ENCODE results near the gene TMEM214.

Gene TMEM214

DNA sequence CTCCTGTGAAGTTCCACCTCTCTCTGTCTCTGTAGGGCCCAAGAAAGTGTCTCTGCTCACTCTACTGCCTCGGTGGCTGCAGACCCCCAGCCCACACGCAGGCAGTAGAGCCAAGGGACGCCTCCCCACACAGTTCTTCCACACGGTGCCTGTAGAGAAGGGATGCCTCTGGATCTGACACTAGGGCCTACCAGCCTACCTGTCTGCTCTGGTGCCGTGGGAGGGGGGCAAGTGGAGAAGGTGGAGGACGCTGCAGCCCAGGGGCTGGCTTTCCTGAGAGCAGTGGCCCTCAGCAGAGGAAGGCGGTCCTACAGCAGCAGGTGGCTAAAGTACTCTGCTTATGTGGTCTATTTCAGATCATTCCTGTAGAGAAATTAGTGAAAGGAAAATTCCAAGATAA, 9.0 kb upstream of the TMEM214 start:
- Histone ChIP-seq H3K36me3 (ENCODE audit: control insufficient read depth, insufficient read depth, low read length) (peaks cover 7% of the 10 kb centered on the region), H3K27me3 (replicated peaks; ENCODE audit: control insufficient read depth, insufficient read depth, low read length, poor library complexity, severe bottlenecking) (no peaks in the 10 kb centered on the region), H3K9me3 (ENCODE audit: control insufficient read depth, low read length) (no peaks in the 10 kb centered on the region), H3K4me3 (ENCODE audit: insufficient read depth, low read depth, low read length, poor library complexity, severe bottlenecking) (no peak overlapping the region), H3K27ac (ENCODE audit: insufficient read depth, low read length, poor library complexity, severe bottlenecking) (no peak overlapping the region), H3K4me1 (ENCODE audit: control insufficient read depth, insufficient read depth, low read length, poor library complexity, severe bottlenecking) (no peaks in the 10 kb centered on the region)
- no peak for DNase-seq

DNA sequence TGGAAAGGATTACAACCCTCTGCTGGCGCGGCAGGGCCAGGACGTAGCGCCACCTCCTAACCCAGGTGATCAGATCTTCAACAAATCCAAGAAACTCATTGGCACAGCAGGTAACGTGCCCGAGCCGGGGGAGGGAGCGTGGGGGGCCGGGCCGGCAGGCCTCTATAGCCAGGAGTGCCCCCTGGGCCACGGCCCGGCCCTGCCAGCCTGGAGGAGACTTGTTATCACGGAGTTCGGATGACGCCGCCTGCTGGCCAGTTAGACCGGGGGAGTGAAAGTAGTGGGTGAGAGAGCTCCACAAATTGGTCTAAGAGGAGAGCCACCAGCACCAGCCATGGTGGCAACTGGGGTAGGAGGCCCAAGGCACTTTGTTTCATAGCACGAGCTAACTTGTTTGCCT, 8.6 kb upstream of the TMEM214 start:
- Histone ChIP-seq H3K27me3 (replicated peaks; ENCODE audit: control insufficient read depth, insufficient read depth, low read length, poor library complexity, severe bottlenecking) (no peaks in the 10 kb centered on the region), H3K4me3 (ENCODE audit: insufficient read depth, low read depth, low read length, poor library complexity, severe bottlenecking) (no peak overlapping the region), H3K36me3 (ENCODE audit: control insufficient read depth, insufficient read depth, low read length) (peaks cover 7% of the 10 kb centered on the region), H3K4me1 (ENCODE audit: control insufficient read depth, insufficient read depth, low read length, poor library complexity, severe bottlenecking) (no peaks in the 10 kb centered on the region), H3K9me3 (ENCODE audit: control insufficient read depth, low read length) (no peaks in the 10 kb centered on the region), H3K27ac (ENCODE audit: insufficient read depth, low read length, poor library complexity, severe bottlenecking) (no peak overlapping the region)
- DNase-seq, result no peak

DNA sequence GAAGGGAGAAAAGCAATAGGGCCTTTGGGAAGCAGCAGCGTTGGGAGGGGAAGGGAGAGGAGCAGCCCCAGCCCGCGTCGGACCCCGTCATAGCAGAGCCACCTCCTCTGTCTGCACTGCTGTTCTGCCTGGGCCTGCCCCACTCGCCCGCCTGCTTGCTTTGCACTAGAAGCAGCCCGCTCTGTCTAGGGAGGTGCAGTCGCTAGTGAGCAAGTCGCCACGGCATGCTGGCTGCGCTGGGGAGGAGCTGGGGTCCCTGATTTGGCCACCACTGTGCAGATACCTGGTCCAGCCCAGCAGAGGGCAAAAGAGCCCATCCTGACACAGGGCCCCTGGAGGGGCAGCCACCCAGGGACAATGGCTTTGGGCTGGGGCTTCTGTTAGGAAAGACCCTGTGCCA, 8.0 kb upstream of the TMEM214 start:
- H3K27ac ChIP-seq (ENCODE audit: insufficient read depth, low read length, poor library complexity, severe bottlenecking), result no peak overlapping the region
- H3K4me3 ChIP-seq (ENCODE audit: insufficient read depth, low read depth, low read length, poor library complexity, severe bottlenecking), result no peak overlapping the region
- no peaks in the 10 kb centered on the region for H3K9me3 ChIP-seq (ENCODE audit: control insufficient read depth, low read length)
- peaks cover 7% of the 10 kb centered on the region for H3K36me3 ChIP-seq (ENCODE audit: control insufficient read depth, insufficient read depth, low read length)
- no peaks in the 10 kb centered on the region for H3K27me3 ChIP-seq (replicated peaks; ENCODE audit: control insufficient read depth, insufficient read depth, low read length, poor library complexity, severe bottlenecking)
- DNase-seq, result no peak
- H3K4me1 ChIP-seq (ENCODE audit: control insufficient read depth, insufficient read depth, low read length, poor library complexity, severe bottlenecking), result no peaks in the 10 kb centered on the region

DNA sequence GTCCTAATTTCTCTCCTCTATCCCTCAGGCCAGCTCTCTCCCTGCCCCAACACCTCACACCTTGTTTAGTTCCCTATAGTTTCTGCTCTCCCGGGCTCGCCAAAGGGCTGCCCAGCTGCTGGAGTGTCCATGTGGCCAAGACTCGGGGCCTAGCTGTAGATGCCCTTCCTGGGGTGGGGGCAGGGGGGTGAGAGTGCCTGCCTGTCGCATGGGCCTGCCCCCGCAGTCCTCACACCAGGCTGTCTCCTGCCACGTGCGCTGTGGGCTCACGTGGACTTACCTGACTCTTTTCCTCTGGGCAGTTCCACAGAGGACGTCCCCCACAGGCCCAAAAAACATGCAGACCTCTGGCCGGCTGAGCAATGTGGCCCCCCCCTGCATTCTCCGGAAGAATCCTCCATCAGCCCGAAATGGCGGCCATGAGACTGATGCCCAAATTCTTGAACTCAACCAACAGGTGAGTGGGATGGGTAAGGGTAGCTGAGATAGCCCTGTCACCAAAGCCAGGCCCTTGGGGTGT, 7.4 kb upstream of the TMEM214 start:
- Histone ChIP-seq H3K4me1 (ENCODE audit: control insufficient read depth, insufficient read depth, low read length, poor library complexity, severe bottlenecking) (no peaks in the 10 kb centered on the region), H3K4me3 (ENCODE audit: insufficient read depth, low read depth, low read length, poor library complexity, severe bottlenecking) (no peak overlapping the region), H3K27ac (ENCODE audit: insufficient read depth, low read length, poor library complexity, severe bottlenecking) (no peak overlapping the region), H3K9me3 (ENCODE audit: control insufficient read depth, low read length) (no peaks in the 10 kb centered on the region), H3K36me3 (ENCODE audit: control insufficient read depth, insufficient read depth, low read length) (peaks cover 7% of the 10 kb centered on the region), H3K27me3 (replicated peaks; ENCODE audit: control insufficient read depth, insufficient read depth, low read length, poor library complexity, severe bottlenecking) (no peaks in the 10 kb centered on the region)
- no peak for DNase-seq

DNA sequence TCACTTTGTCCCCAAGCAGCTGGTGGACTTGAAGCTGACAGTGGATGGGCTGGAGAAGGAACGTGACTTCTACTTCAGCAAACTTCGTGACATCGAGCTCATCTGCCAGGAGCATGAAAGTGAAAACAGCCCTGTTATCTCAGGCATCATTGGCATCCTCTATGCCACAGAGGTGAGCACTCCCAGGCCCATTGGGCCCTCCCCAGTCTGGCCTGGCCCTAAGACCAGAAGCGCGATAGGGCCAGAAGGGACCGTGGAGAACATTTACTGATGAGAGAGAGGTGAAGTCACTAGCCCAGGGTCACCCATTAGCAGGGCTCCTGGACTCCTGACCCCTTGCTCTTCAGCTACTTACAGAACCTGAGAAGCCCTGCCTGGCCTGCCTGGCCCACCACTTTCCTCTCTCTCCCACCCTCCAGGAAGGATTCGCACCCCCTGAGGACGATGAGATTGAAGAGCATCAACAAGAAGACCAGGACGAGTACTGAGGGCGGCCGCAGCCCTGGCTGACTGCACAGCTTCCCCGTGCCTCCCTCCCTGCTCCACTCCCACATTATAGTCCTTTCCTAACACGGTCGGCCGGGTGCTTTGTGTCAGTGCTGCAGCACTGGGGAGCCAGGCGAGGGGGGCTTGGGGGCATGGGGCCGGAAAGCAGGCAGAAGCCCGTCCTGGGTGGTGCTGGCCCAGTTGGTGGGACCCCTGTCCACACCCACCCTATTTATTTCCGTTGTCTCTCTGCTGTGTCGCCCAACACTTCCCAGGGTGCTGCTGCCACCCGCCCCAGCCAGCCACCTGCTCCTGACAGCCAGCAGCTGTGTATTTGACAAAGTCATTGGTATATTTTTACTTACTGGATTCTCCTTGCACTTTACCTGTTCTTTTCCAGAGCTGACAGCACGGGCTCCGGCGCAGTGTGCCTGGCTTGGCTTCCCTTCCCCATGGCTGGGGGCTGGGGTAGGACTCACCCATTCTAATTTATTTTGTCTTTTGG, 6.6 kb upstream of the TMEM214 start:
- H3K4me3 ChIP-seq (ENCODE audit: insufficient read depth, low read depth, low read length, poor library complexity, severe bottlenecking), result no peak overlapping the region
- no peak for DNase-seq
- peaks cover 7% of the 10 kb centered on the region for H3K36me3 ChIP-seq (ENCODE audit: control insufficient read depth, insufficient read depth, low read length)
- no peaks in the 10 kb centered on the region for H3K27me3 ChIP-seq (replicated peaks; ENCODE audit: control insufficient read depth, insufficient read depth, low read length, poor library complexity, severe bottlenecking)
- no peaks in the 10 kb centered on the region for H3K9me3 ChIP-seq (ENCODE audit: control insufficient read depth, low read length)
- no peak overlapping the region for H3K27ac ChIP-seq (ENCODE audit: insufficient read depth, low read length, poor library complexity, severe bottlenecking)
- H3K4me1 ChIP-seq (ENCODE audit: control insufficient read depth, insufficient read depth, low read length, poor library complexity, severe bottlenecking), result no peaks in the 10 kb centered on the region

DNA sequence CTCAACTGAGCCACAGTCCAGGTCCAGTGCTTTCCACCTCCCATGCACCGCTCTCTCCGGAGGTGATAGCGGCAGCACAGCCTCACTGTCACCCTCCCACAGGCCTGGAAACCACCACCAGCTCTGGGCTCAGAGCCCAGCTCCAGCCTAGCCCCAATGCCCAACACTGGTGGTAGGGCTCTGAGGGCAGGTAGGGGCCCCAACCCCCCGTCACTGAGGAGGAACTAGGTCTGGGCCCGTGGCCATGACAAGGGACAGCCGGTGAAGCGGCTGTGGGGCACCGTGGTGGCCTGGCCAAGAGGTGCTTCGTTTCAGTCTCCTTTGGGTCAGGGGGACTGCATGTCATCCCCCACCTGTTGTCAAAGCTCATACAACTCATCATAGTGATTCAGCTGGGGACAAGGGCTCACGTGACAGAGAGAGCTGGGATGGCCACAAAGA, 5.5 kb upstream of the TMEM214 start:
- Histone ChIP-seq H3K36me3 (ENCODE audit: control insufficient read depth, insufficient read depth, low read length) (peaks cover 7% of the 10 kb centered on the region), H3K27ac (ENCODE audit: insufficient read depth, low read length, poor library complexity, severe bottlenecking) (no peak overlapping the region), H3K4me1 (ENCODE audit: control insufficient read depth, insufficient read depth, low read length, poor library complexity, severe bottlenecking) (no peaks in the 10 kb centered on the region), H3K4me3 (ENCODE audit: insufficient read depth, low read depth, low read length, poor library complexity, severe bottlenecking) (no peak overlapping the region), H3K27me3 (replicated peaks; ENCODE audit: control insufficient read depth, insufficient read depth, low read length, poor library complexity, severe bottlenecking) (no peaks in the 10 kb centered on the region), H3K9me3 (ENCODE audit: control insufficient read depth, low read length) (no peaks in the 10 kb centered on the region)
- no peak for DNase-seq

DNA sequence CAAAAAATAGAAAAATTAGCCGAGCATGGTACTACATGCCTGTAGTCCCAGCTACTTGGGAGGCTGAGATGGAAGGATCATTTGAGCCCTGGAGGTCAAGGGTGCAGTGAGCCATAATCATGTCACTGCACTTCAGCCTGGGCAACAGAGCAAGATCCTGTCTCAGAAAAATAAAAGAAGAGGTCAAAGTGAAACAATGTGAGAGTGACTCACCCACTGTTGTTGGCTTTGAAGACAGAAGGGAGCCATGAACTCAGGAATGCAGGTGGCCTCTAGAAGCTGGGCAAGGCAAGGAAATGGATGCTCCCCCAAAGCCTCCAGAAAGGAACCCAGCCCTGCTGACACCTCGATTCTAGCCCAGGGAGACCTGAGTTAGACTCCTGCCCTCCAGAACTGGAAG, 3.7 kb upstream of the TMEM214 start:
- Histone ChIP-seq H3K4me1 (ENCODE audit: control insufficient read depth, insufficient read depth, low read length, poor library complexity, severe bottlenecking) (peaks cover 10% of the 10 kb centered on the region), H3K27me3 (replicated peaks; ENCODE audit: control insufficient read depth, insufficient read depth, low read length, poor library complexity, severe bottlenecking) (no peaks in the 10 kb centered on the region), H3K9me3 (ENCODE audit: control insufficient read depth, low read length) (no peaks in the 10 kb centered on the region), H3K36me3 (ENCODE audit: control insufficient read depth, insufficient read depth, low read length) (peaks cover 7% of the 10 kb centered on the region), H3K27ac (ENCODE audit: insufficient read depth, low read length, poor library complexity, severe bottlenecking) (no peak overlapping the region), H3K4me3 (ENCODE audit: insufficient read depth, low read depth, low read length, poor library complexity, severe bottlenecking) (no peak overlapping the region)
- DNase-seq, result no peak

DNA sequence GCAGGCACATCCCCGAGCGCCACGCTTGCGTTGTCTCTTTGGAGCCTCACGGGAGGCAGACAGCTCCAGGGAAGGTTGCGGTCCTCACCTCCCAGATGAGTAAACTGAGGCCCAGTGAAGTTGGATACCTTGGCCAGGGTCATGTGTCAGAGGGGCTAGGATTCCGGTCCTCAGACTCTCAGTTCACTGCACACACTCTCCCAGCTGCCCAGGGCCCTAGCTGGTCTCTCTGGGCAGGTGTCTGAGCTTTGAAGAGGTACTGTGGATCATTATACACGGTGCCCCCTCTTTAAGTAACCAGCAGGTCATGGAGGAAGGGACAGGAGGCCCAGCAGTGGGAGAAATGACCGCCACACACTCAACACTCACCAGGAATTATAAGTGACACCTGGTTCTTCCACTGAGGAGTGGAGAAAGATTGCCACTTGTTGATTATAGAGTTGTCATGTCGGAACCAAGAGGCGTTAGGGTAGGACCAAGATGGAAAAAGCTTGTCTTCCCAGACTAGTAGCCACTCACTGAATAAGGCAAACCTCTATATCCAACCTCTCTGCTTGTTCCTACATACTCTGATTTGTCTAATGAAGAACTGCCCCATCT, 588 bp downstream of the TMEM214 start:
- Histone ChIP-seq H3K27ac (ENCODE audit: insufficient read depth, low read length, poor library complexity, severe bottlenecking) (peak overlapping the region; percentile 78), H3K4me1 (ENCODE audit: control insufficient read depth, insufficient read depth, low read length, poor library complexity, severe bottlenecking) (peaks cover 14% of the 10 kb centered on the region), H3K27me3 (replicated peaks; ENCODE audit: control insufficient read depth, insufficient read depth, low read length, poor library complexity, severe bottlenecking) (no peaks in the 10 kb centered on the region), H3K4me3 (ENCODE audit: insufficient read depth, low read depth, low read length, poor library complexity, severe bottlenecking) (peak overlapping the region; percentile 80), H3K9me3 (ENCODE audit: control insufficient read depth, low read length) (no peaks in the 10 kb centered on the region), H3K36me3 (ENCODE audit: control insufficient read depth, insufficient read depth, low read length) (peaks cover 29% of the 10 kb centered on the region)
- DNase-seq, result no peak

DNA sequence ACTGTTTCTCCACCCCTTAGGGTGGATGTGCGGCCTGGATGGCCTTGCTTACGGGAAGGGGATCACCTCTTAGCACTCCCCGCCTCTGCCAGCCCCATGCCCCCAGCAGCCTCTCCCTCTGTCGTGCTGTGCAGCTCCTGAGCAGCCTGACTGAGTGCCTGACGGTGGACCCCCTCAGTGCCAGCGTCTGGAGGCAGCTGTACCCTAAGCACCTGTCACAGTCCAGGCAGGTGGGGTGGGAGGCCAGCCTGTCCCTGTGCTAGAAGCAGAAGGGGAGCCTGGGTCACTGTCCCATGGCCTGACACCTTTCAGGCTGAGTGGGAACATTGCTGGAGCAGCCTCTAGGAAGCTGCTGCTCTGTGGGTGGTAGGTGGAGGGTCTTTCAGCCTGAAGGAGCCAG, 5.2 kb downstream of the TMEM214 start:
- no peak for DNase-seq
- Histone ChIP-seq H3K4me3 (ENCODE audit: insufficient read depth, low read depth, low read length, poor library complexity, severe bottlenecking) (no peak overlapping the region), H3K36me3 (ENCODE audit: control insufficient read depth, insufficient read depth, low read length) (peaks cover 62% of the 10 kb centered on the region), H3K27ac (ENCODE audit: insufficient read depth, low read length, poor library complexity, severe bottlenecking) (no peak overlapping the region), H3K4me1 (ENCODE audit: control insufficient read depth, insufficient read depth, low read length, poor library complexity, severe bottlenecking) (peaks cover 14% of the 10 kb centered on the region), H3K27me3 (replicated peaks; ENCODE audit: control insufficient read depth, insufficient read depth, low read length, poor library complexity, severe bottlenecking) (no peaks in the 10 kb centered on the region), H3K9me3 (ENCODE audit: control insufficient read depth, low read length) (no peaks in the 10 kb centered on the region)

Measured in effector memory CD4-positive, alpha-beta T cell (primary cell).